Measurements from ENCODE around the gene COPZ1. TPM values are rescaled to one million over a fixed set of nuclear protein-coding genes. Genes with fewer than 3 reads are reported as not detected.
A peak's percentile ranks its signal among the peaks of the same experiment; 100 is the strongest.

The COPZ1 gene
- total RNA-seq, 3 donors from 2014 or later (not counting 1 experiment from before 2014, with no cell fraction given), result 66.3 to 83.6 (median 79.7) TPM

DNA sequence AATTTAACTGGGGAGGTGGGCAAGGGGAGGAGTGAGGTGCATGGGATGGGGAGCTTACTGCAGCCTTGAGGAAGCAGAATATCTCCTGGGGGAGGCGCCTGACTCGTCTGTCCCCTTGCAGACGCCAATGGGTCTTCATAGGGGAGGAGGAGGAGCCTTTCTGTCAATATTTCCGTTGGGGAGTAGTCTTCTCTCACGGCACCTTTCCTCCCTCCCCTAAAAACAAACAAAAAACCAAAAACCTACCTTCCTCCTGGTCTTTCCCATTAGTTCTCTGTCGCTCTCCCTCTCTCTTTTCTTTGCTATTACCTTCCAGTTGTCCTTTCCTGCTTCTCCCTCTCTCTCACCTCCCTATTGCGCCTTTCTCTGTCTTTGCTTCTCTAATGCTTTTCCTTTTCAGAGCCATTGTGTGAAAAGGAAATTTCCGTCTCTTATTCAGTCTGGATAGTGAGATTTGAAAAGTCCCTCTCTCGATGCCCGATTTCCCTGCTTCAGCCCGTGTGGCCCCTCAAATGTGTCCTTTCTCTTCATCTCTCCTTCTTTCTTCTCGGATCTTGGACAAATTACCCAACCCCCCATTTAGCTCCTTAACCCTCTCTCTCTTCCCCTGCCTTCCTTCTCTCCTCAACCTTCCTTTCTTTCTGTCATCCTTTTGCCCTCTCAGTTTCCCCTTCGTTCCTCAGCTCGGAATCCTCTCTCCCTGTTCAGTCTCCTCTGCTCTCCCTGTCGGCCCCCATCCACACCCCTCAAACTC is 33.4 kb downstream of the COPZ1 start:
- Mint-ChIP-seq H3K4me1 (peaks cover 0 to 4% of the 10 kb centered on the region in 2 donors), H3K4me3 (no peak overlapping the region), H3K9me3 (no peaks in the 10 kb centered on the region), H3K27me3 (ENCODE audit: low read depth in 2 of 2) (peaks cover 0 to 3% of the 10 kb centered on the region in 2 donors), H3K36me3 (no peaks in the 10 kb centered on the region), H3K27ac (no peak overlapping the region)
- H3K27me3 ChIP-seq (ENCODE audit: control insufficient read depth, insufficient read depth, low read length), result no peaks in the 10 kb centered on the region
- peak overlapping the region; percentile 90 for H3K4me3 ChIP-seq (ENCODE audit: low read length)
- intact Hi-C loops (cut with micrococcal nuclease), result no loop called here
- TF ChIP-seq, protein P1, sequence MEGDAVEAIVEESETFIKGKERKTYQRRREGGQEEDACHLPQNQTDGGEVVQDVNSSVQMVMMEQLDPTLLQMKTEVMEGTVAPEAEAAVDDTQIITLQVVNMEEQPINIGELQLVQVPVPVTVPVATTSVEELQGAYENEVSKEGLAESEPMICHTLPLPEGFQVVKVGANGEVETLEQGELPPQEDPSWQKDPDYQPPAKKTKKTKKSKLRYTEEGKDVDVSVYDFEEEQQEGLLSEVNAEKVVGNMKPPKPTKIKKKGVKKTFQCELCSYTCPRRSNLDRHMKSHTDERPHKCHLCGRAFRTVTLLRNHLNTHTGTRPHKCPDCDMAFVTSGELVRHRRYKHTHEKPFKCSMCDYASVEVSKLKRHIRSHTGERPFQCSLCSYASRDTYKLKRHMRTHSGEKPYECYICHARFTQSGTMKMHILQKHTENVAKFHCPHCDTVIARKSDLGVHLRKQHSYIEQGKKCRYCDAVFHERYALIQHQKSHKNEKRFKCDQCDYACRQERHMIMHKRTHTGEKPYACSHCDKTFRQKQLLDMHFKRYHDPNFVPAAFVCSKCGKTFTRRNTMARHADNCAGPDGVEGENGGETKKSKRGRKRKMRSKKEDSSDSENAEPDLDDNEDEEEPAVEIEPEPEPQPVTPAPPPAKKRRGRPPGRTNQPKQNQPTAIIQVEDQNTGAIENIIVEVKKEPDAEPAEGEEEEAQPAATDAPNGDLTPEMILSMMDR (IDR thresholded peaks at IDR 0.05), result no peak
- WGBS (ENCODE audit: insufficient coverage), result 13% methylated on average over 13 of the region's 15 CpGs
- ATAC-seq (no peak), DNase-seq (peak in 1 of 2 donors; percentile 73)
- no peaks in the 10 kb centered on the region for H3K9me3 ChIP-seq (ENCODE audit: control insufficient read depth, insufficient read depth, low read length)
- peaks cover 28% of the 10 kb centered on the region for H3K4me1 ChIP-seq (ENCODE audit: control insufficient read depth, insufficient read depth, low read length)
- H3K36me3 ChIP-seq (ENCODE audit: control insufficient read depth, insufficient read depth, low read length), result no peaks in the 10 kb centered on the region
- H3K27ac ChIP-seq (ENCODE audit: low read length), result peak overlapping the region; percentile 76

DNA sequence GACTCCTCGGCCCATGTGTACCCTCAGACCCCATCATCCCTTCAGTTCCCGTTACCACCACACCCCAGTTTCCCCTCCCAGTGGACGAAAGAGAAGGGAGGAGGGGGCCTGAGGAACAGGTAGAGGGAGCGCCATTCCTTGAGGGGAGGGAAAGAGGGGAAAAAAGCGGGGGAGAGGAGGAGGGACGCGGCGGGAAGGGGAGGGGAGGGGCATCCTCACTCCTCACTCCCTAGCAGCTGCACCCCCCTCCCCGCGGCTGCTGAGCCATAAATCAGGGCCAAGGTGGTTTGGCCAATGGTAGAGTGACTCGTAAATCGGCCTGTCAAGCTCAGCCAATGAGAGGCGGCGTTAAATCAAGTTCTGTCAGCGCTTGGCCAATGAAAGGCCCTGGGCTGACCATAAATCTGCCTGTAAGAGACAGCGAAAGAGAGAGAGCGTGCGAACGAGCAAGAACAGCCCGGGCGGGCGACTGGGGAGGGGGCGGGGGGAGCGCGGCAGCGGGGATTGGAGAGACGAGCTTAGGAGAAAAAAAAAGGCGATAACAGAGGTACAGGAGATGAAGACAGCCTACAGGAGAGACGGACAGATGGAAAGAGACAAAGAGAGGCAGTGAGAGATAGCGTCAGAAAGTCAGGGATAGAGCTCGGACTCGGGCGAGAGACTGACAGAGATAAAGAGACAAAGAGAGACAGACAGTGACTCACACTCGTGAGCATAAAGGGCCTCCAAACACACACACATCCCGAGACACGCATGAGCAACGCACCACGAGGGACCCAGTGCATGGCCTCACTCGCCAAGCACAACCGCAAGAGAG is 34.2 kb downstream of the COPZ1 start:
- ATAC-seq, result peak; percentile 88 to 97 (median 96)
- TF ChIP-seq, protein P1 (IDR thresholded peaks at IDR 0.05), result no peak
- Mint-ChIP-seq H3K27me3 (ENCODE audit: low read depth in 2 of 2) (peaks cover 0 to 3% of the 10 kb centered on the region in 2 donors), H3K4me1 (peaks cover 4 to 7% of the 10 kb centered on the region in 2 donors), H3K9me3 (no peaks in the 10 kb centered on the region), H3K27ac (no peak overlapping the region), H3K4me3 (no peak overlapping the region), H3K36me3 (no peaks in the 10 kb centered on the region)
- Histone ChIP-seq H3K4me3 (ENCODE audit: low read length) (peak overlapping the region; percentile 90), H3K36me3 (ENCODE audit: control insufficient read depth, insufficient read depth, low read length) (no peaks in the 10 kb centered on the region), H3K27me3 (ENCODE audit: control insufficient read depth, insufficient read depth, low read length) (no peaks in the 10 kb centered on the region), H3K4me1 (ENCODE audit: control insufficient read depth, insufficient read depth, low read length) (peaks cover 30% of the 10 kb centered on the region), H3K9me3 (ENCODE audit: control insufficient read depth, insufficient read depth, low read length) (no peaks in the 10 kb centered on the region), H3K27ac (ENCODE audit: low read length) (peak overlapping the region; percentile 79)
- intact Hi-C loops (cut with micrococcal nuclease), result loop anchor here (1.0 kb wide), 2 partner anchors 35 to 79 kb away; partner anchors contain the start of genes CBX5 and HNRNPA1
- DNase-seq, result peak; percentile 86 to 98
- WGBS (ENCODE audit: insufficient coverage), result under 1% methylated on average over 32 of the region's 40 CpGs

DNA sequence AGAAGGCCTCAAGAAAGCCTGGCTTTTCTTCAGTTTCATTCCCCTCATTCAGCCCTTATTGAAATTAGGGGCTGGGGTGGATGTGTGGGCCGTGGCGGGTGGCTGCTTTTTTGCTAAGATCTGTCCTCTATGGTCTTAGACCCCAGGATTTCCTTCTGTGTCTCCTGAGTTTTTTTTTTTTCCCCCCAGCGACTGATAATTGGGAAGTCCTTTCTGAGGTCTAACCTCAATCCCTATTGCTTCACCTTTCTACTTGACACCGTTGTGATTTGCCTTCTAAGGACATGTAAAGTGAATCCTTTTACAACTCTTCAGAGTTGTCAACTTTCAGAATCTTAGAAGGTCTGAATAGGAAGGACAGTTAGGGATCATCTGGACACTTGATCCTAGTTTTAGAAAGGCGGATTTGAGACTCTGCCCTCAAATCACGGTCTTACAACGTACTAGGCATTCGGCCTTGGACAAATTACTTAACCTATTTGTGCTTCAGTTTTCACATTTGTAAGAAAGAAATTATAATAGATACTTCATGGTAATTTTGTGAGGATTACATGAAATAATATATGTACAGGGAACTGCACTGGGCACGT is 34.9 kb downstream of the COPZ1 start:
- H3K4me1 ChIP-seq (ENCODE audit: control insufficient read depth, insufficient read depth, low read length), result peaks cover 35% of the 10 kb centered on the region

More for the DNA sequence above, 34.9 kb downstream of the COPZ1 start:
- Histone ChIP-seq H3K27me3 (ENCODE audit: control insufficient read depth, insufficient read depth, low read length) (no peaks in the 10 kb centered on the region), H3K9me3 (ENCODE audit: control insufficient read depth, insufficient read depth, low read length) (no peaks in the 10 kb centered on the region), H3K36me3 (ENCODE audit: control insufficient read depth, insufficient read depth, low read length) (no peaks in the 10 kb centered on the region), H3K4me3 (ENCODE audit: low read length) (peak overlapping the region; percentile 90), H3K27ac (ENCODE audit: low read length) (peak overlapping the region; percentile 79)
- Mint-ChIP-seq H3K27ac (no peak overlapping the region), H3K4me3 (no peak overlapping the region), H3K36me3 (no peaks in the 10 kb centered on the region), H3K9me3 (no peaks in the 10 kb centered on the region), H3K27me3 (ENCODE audit: low read depth in 2 of 2) (peaks cover 0 to 3% of the 10 kb centered on the region in 2 donors), H3K4me1 (peaks cover 11 to 14% of the 10 kb centered on the region in 2 donors)
- ATAC-seq (no peak), DNase-seq (no peak)
- intact Hi-C loops (cut with micrococcal nuclease), result loop anchor here (1.0 to 2.0 kb wide), 3 partner anchors 36 to 109 kb away; partner anchors contain the start of genes CBX5 and HNRNPA1
- TF ChIP-seq, protein P1 (IDR thresholded peaks at IDR 0.05), result no peak
- WGBS (ENCODE audit: insufficient coverage), result 68% methylated on average over 9 of the region's 9 CpGs
